VCaP (cell line): ENCODE data around the gene GABRR2.

Experiments
- H3K27ac ChIP-seq: fragments of 450-650 bp; 2 replicates; pipeline ENCODE4 v1.5.1; 2017
- CTCF ChIP-seq: fragments of 450-650 bp; conservative IDR thresholded peaks from 2 replicates; pipeline ENCODE4 v1.5.1; 2017; ENCODE audit warnings: mild to moderate bottlenecking, moderate library complexity

The GABRR2 gene

GRCh38 chr6:89289710-89290109 is 25.4 kb downstream of the GABRR2 start:
- no peak for TF ChIP-seq CTCF
- H3K27ac ChIP-seq, result no peak overlapping the region

- no peak for TF ChIP-seq CTCF
- H3K27ac ChIP-seq, result no peak overlapping the region
Measured at GRCh38 chr6:89287351-89288028, 27.6 kb downstream of the GABRR2 start.

GRCh38 chr6:89286516-89286915 is 28.6 kb downstream of the GABRR2 start:
- no peak overlapping the region for H3K27ac ChIP-seq
- TF ChIP-seq CTCF, result no peak

- no peak overlapping the region for H3K27ac ChIP-seq
- no peak for TF ChIP-seq CTCF
Measured at GRCh38 chr6:89284963-89285735, 29.9 kb downstream of the GABRR2 start.

- H3K27ac ChIP-seq, result no peak overlapping the region
- TF ChIP-seq CTCF, result no peak
Measured at GRCh38 chr6:89284081-89284480, 31.0 kb downstream of the GABRR2 start.

GRCh38 chr6:89282749-89283148 is 32.4 kb downstream of the GABRR2 start:
- TF ChIP-seq CTCF, result no peak
- H3K27ac ChIP-seq, result no peak overlapping the region

GRCh38 chr6:89281779-89282246 is 33.3 kb downstream of the GABRR2 start:
- peak; percentile 35; the same call in 1 of the 2 replicates for TF ChIP-seq CTCF
- no peak overlapping the region for H3K27ac ChIP-seq
